PC-9 (cell line): Measurements from ENCODE around the gene RALGAPA2.

Source experiments
- CTCF ChIP-seq: fragments of 200-600 bp; sonication (generic); conservative IDR thresholded peaks from 2 replicates; pipeline ENCODE4 v1.6.1; 2017; ENCODE audit warnings: mixed run types, antibody characterized with exemption, mild to moderate bottlenecking, moderate library complexity
- EZH2 ChIP-seq: fragments of 200-600 bp; sonication (generic); IDR thresholded peaks from 2 replicates; pipeline ENCODE4 v1.8.0; 2017; ENCODE audit warnings: antibody characterized with exemption, low read depth

- TF ChIP-seq EZH2 (no peak), CTCF (no peak)
Measured at GRCh38 chr20:20535051-20535450, 177.4 kb downstream of the RALGAPA2 start.
